Nucleus accumbens (tissue), 56 donors: Measurements from ENCODE around the gene PLAC8L1.

Source experiments
- DNase-seq, 56 donors: peaks; one replicate each; lab custom pipeline; 2025; lab: John Stamatoyannopoulos, UW

PLAC8L1 gene

DNA sequence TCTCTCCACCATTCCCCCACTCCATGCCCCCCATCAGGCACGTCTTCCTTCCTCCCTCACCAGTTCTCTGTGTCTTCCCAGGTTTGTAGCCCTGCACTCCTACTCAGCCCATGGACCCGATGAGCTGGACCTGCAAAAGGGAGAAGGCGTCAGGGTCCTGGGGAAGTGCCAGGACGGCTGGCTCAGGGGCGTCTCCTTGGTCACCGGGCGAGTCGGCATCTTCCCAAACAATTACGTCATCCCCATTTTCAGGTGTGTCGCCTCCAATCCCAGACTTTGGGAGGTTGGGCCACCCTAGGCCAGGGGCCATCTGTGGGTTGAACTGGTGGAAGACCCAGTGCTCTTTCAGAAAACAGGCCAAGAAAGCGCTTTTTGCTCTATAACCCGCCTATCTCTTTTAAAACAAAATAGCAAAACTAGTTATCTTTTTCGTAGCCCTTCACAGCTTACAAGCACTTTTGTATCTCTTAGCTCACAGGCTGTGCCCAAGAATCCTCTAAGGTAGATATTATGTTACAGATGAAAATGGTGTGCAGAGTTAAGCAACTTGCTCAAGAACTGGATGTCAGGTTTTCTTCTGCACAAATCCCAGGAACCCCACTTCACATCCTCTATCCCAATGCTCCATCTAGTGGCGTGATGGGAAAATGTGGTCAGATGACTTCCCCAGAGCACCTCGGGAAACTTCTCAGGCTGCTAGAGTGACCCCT is 56.2 kb downstream of the PLAC8L1 start:
- DNase-seq = peak in 29 of 56 donors; percentile 1 to 72 (median 15)

DNA sequence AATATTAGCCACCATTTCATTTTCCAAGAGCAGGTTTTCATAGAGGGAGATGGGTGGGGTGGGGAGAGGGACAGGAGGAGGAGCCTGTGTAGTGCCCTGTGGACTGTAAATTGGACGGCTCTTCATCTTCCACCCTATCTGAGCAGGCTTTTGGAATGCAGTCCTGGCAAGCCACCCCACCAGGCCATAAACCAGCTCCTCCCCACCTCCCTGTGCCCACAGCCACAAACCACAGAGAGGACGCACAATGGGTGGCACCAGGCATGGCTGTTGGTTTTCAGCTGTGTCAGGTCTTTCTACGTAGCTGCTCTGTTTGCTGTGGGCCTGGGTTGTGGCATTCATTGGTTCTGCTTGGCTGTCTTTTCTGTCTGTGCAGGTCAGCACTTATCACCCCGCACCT is 58.0 kb downstream of the PLAC8L1 start:
- DNase-seq = no peak

DNA sequence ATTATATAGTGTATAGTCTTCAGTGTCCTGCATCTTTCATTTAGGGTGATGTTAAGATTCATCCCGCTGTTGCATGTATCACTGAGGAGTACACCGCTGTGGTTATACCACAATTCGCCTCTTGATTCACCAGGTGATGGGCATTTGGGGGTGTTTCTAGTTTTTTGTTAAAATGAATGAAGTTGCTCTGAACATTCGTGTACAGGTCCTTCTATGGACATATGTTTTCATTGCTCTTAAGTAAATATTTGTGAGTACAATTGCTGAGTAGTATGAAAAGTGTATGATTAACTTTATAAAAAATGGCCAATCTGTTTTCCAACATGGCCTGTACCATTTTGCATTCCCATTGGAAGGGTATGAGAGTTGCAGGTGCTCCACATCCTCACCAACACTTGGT is 61.7 kb downstream of the PLAC8L1 start:
- DNase-seq = no peak

DNA sequence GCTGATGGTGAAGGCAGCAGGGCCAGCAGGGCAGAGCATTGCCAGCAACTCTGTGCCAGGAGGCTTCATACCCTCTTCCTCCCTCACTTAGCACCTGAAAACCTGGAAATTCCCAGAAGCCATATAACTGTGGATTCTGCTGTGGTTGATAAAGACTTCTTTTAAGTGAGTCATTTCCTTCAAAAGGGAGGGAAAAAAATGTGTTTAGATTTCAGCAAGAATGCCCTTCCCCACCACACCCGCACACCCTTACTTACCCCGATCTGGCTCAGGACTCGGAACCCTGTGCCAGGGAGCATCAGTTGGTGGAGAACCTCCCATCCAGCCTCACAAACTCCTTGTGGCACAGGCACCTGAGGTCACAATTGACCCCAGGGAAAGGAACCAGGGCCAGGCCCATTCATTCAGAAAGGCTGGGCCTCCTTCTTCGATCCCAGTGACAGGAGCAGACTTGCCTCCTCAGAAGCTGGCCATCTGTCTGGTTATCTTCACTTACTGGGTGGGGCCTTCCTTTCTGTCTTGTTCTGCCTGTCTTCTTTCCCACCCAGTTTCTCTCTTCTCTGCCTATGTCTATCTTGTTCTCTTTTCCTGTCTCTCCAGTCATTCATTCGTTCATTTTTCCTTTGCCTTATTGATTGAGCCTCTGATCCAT is 62.6 kb downstream of the PLAC8L1 start:
- no peak for DNase-seq

DNA sequence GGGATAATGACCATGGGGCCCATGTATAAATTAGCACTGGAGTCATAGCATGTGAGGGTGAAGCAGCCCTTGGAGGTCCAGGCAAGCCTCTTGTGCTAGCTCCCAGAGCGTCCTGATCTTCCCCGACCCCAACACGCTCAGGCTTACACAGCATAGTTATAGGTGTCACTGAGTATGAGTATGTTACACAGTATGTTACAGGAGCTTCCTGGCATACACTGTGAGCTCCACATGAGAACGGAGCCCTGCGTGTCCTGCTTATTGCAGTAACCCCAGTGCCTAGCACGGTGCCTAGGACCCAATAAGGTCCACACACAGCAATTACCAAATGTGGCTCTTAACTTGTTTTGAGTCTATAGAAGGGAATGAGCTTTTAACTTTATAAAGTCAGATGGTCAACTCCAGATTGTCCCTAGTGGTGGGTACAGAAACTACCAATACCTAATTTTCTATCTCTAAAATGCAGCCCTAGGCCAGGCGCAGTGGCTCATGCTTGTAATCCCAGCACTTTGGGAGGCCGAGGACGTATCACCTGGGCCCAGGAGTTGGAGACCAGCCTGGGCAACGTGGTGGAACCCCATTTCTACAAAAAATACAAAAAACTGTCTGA is 64.1 kb downstream of the PLAC8L1 start:
- no peak for DNase-seq

DNA sequence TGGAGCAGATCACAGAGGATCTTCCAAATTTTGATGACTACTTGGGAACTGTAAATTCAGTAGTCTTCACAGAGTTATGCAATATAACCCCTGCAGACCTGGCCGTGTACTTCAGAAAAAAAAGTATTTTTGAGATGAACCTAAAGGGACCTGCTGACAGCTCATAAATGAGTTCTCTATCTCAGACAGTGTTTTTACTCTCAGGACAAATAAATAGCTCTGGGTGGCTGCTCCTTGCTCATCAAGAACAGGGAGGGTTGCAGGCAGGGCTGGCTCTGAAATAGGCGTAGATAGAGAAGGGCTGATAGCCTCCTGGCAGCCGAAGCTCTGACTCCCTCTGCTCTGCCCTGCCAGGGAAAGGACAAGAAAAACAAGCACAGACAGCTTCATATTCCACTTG is 64.8 kb downstream of the PLAC8L1 start:
- no peak for DNase-seq

DNA sequence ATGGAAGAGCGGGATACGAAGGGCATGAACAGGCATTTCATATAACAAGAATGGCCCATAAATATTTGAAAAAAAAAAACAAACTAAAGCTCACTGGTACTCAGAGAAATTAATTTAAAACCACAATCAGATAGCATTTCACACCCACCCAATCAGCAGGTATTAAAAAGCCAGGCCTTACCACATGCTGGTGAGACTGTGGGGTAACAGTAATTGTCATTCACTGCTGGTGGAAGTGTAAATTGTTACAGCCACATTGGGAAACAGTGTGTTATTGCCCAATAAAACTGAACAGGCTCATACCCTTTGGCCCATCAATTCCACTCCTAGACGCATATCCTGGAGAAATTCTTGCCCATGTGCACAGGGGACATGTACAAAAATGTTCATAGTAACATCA is 66.0 kb downstream of the PLAC8L1 start:
- DNase-seq = no peak

DNA sequence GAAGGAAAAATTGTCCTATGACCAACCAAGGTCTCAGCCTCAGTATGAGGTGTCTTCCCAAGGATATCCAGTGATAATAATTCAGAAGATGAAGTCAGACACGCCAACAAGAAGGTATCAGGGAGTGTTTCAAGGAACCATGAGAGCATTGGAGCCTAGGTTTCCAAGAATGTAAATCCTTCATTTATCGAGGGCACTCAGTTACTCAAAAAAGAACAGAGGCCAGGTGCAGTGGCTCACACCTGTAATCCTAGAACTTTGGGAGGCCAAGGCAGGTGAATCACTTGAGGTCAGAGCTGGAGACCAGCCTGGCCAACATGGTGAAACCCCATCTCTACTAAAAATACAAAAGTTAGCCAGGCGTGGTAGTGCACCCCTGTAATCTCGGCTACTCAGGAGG is 70.8 kb downstream of the PLAC8L1 start:
- DNase-seq = no peak
